Ishikawa (cell line): ENCODE data around the gene HK3.

Source experiments
- CEBPB ChIP-seq: IDR thresholded peaks from 2 replicates; pipeline ENCODE4 v1.6.1; 2012
- CREB1 ChIP-seq: IDR thresholded peaks from 2 replicates; pipeline ENCODE4 v1.6.1; 2012; ENCODE audit warnings: low read depth
- EGR1 ChIP-seq: IDR thresholded peaks from 2 replicates; pipeline ENCODE4 v1.6.1; 2012
- EP300 ChIP-seq: IDR thresholded peaks from 2 replicates; pipeline ENCODE4 v1.6.1; 2012; ENCODE audit warnings: borderline replicate concordance
- FOXM1 ChIP-seq: IDR thresholded peaks from 2 replicates; pipeline ENCODE4 v1.6.1; 2012; ENCODE audit warnings: low read depth, borderline replicate concordance
- NFIC ChIP-seq: IDR thresholded peaks from 2 replicates; pipeline ENCODE4 v1.6.1; 2012
- RAD21 ChIP-seq: IDR thresholded peaks from 2 replicates; pipeline ENCODE4 v1.6.1; 2012; ENCODE audit warnings: low read depth
- TAF1 ChIP-seq: IDR thresholded peaks from 2 replicates; pipeline ENCODE4 v1.6.1; 2012; ENCODE audit warnings: low read depth, mild to moderate bottlenecking
- TCF12 ChIP-seq: IDR thresholded peaks from 2 replicates; pipeline ENCODE4 v1.6.1; 2012; ENCODE audit warnings: low read depth
- TEAD4 ChIP-seq: IDR thresholded peaks from 2 replicates; pipeline ENCODE4 v1.6.1; 2012
- USF1 ChIP-seq: IDR thresholded peaks from 2 replicates; pipeline ENCODE4 v1.6.1; 2012
- YY1 ChIP-seq: IDR thresholded peaks from 2 replicates; pipeline ENCODE4 v1.6.1; 2012; ENCODE audit warnings: low read depth
- ZBTB7A ChIP-seq: IDR thresholded peaks from 2 replicates; pipeline ENCODE4 v1.6.1; 2012; ENCODE audit warnings: low read depth
- TF ChIP-seq, protein P1 (sequence below): IDR thresholded peaks from 2 replicates; pipeline ENCODE4 v1.6.1; 2012; ENCODE audit warnings: low read depth, mild to moderate bottlenecking

GRCh38 chr5:176837707-176838115 is 61.4 kb downstream of the HK3 start:
- no peak for TF ChIP-seq ZBTB7A
- TF ChIP-seq EP300 = no peak
- TF ChIP-seq USF1 = peak; percentile 36; the same call in 1 of the 2 replicates
- TF ChIP-seq TAF1 = no peak
- no peak for TF ChIP-seq CEBPB
- TF ChIP-seq TEAD4 = peak; percentile 58; the same call in 1 of the 2 replicates
- peak; percentile 32; the same call in 1 of the 2 replicates for TF ChIP-seq RAD21
- TF ChIP-seq NFIC = peak; percentile 48; the same call in 1 of the 2 replicates
- TF ChIP-seq EGR1 = no peak
- TF ChIP-seq FOXM1 = no peak
- TF ChIP-seq CREB1 = 0 out of 2 replicates have a peak, but pooled peaks have one; percentile 19
- TF ChIP-seq, protein P1, sequence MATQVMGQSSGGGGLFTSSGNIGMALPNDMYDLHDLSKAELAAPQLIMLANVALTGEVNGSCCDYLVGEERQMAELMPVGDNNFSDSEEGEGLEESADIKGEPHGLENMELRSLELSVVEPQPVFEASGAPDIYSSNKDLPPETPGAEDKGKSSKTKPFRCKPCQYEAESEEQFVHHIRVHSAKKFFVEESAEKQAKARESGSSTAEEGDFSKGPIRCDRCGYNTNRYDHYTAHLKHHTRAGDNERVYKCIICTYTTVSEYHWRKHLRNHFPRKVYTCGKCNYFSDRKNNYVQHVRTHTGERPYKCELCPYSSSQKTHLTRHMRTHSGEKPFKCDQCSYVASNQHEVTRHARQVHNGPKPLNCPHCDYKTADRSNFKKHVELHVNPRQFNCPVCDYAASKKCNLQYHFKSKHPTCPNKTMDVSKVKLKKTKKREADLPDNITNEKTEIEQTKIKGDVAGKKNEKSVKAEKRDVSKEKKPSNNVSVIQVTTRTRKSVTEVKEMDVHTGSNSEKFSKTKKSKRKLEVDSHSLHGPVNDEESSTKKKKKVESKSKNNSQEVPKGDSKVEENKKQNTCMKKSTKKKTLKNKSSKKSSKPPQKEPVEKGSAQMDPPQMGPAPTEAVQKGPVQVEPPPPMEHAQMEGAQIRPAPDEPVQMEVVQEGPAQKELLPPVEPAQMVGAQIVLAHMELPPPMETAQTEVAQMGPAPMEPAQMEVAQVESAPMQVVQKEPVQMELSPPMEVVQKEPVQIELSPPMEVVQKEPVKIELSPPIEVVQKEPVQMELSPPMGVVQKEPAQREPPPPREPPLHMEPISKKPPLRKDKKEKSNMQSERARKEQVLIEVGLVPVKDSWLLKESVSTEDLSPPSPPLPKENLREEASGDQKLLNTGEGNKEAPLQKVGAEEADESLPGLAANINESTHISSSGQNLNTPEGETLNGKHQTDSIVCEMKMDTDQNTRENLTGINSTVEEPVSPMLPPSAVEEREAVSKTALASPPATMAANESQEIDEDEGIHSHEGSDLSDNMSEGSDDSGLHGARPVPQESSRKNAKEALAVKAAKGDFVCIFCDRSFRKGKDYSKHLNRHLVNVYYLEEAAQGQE = peak; percentile 100
- 0 out of 2 replicates have a peak, but pooled peaks have one; percentile 40 for TF ChIP-seq TCF12
- TF ChIP-seq YY1 = peak; percentile 77
